ENCODE measurements around the gene HS3ST6.
"Not testable (repeated sequence)": the region's sequence is repeated elsewhere in the genome, so short reads cannot be mapped to it uniquely, and the experiment has no call there.

The HS3ST6 gene

GRCh38 chr16:1946495-1947368, 28.5 kb upstream of the HS3ST6 start:
- DNase-seq: no peak

GRCh38 chr16:1945559-1946391, 27.6 kb upstream of the HS3ST6 start:
- DNase-seq: no peak

DNA sequence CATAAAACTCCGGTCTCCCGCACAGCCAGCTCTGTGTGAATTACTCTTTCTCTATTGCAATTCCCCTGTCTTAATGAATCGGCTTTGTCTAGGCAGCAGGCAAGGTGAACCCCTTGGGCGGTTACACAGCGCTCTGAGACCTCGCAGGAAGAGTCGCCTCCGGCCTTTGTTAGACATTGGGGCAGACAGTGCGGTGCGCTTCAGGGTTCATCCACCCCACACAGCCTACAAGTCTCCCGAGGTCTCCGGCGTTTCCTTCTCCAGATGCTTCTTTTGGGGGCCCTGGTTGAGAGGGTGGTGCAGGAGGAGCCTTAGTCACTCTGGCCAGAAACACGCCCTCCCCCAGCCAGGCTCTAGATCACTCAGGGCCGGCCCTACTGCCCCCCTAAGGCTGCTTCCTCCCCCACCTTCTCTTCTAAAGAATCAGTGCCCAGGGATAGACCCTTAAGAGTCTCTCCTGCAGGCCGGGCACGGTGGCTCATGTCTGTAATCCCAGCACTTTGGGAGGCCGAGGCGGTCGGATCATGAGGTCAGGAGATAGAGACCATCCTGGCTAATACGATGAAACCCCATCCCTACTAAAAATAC, 26.5 kb upstream of the HS3ST6 start:
- no peak for DNase-seq

DNA sequence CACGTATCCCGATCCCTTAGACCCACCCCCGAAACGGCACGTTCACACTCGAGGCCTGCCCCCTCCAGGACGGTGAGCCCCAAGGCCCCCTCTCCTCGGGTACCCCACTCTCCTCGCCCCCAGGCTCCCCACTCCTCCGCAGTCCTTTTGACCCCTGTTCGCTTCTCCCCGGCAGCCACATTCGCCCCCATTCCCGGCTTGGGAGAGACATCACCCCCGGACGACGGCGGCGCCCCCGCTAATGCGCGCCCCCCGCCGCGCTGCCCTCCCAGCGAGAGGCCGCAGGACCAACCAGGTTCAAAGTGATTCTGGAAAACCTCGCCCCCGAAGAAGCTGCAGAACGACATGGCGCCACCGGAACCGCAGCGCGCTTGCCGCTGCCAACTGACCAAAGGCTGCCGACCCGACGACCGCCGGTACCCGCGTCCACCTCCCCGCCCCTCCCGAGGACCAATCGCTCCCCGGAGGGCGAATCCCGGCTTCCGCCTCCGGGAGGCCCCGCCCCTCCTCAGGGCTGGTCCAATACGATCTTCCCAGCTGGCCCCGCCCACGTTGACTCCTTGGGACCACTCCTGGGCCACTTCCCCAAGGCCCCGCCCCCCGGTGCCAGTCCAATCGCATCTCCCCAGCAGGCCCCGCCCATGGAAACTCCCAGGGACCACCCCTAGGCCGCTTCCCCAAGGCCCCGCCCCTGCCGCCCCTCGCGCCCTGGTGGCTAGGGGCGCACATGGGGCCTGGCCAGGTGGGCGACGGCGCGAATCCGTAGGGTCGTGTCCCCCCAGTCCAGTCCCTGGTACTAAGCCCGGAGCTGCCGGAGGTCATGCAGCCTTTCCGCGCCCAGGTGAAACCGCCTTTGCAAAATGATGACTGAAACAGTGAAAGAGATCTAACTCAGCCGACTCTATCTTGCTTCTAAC, 24.9 kb upstream of the HS3ST6 start, which contains the start of gene MSRB1:
MSRB1 (minus strand) TSS at position 390 of the 917 bp plus-strand sequence; CDS start at position 347, 43 bp downstream.
- peak; percentile 93 for DNase-seq

DNA sequence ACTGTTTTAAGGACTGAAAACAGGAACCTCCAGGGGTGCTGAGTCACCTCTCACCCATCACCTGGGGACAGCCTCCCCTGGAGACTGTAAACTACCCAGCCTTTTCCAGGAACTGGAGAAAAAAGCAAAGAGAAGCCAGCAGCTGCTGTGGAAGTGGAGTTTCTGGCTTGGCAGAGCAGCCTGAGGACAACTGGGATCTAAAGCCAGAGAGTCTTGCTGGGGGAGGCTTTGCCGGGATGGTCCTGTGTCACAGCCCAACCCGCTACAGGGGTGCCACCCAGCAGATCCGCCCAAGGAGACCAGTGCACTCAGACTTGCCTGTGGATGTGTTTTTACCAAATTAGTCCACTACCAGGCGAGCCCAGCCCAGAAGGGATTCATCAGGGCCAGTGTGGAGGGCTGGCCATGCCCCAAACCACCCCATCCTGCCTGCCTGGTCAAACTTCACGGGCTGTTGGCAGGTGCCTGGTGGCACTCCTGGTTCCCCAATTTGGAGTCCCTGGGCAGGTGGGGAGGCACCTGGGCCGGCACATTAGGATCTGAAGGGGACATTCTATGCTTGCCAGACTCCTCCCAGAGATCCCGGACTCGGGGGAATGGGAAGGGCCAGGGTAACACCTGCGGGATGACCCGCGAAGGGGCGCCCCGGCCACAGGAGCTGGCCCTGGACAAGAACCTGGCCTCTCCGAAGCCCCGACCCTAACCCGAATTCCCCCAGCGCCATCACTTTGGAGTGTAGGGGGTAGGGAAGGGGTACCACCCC, 24.0 kb upstream of the HS3ST6 start:
- DNase-seq: no peak

- DNase-seq: no peak
These were observed 23.2 kb upstream of the HS3ST6 start for GRCh38 chr16:1941162-1942046.

DNA sequence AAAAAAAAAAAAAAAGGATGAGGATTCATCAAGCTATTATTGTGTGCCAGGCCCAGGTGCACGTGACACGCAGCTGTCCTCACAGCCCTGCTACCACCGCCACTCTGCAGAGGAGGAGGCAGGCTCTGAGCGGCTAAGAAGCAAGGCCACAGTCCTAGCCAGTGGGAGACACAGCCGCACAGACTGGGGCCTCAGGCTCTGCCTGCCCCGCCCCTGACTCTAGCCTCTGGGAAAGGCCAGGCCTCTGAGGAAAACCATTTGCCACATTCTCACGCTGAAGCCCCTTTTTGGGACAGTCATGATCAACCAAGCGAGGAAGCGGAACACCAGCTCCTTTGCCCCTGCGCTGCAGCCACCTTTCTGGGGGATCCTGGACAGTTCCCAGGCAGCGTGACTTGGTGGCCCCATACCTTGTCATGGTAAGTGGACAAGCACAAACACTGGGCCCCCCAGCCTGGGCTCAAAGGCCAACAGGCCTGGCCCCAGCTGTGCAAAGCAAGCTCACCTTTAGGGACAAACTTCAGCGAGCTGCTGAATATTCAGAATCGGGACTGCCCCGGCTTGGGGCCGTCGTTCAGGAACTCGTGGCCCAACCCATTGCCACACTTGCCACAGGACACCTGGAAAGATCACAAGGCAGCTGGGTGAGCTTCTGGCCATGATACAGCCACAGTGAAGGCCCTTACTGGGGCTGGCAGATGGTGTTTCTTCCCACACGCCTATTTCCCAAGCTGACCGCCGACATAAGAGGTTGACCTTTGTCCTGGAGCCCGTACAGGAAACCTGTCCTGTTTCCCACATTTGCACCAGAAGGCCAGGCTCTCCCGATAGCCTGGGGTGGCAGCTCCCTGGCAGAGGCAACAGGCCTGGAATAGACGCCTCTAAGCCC, 22.3 kb upstream of the HS3ST6 start:
- DNase-seq: no peak

DNA sequence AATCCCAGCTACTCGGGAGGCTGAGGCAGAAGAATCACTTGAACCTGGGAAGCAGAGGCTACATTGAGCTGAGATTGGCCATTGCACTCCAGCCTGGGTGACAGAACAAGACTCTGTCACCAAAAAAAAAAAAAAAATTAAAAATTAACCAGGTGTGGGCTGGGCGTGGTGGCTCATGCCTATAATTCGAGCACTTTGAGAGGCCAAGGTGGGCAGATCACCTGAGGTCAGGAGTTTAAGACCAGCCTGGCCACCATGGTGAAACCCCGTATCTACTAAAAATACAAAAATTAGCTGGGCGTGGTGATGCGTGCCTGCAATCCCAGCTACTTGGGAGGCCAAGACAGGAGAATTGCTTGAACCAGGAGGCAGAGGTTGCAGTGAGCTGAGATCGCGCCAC, 21.6 kb upstream of the HS3ST6 start:
- DNase-seq: not testable (repeated sequence)

- DNase-seq: no peak
These were observed 20.7 kb upstream of the HS3ST6 start for GRCh38 chr16:1938910-1939309.

- DNase-seq: no peak
These were observed 20.1 kb upstream of the HS3ST6 start for GRCh38 chr16:1938316-1938715.

- no peak for DNase-seq
These were observed 18.8 kb upstream of the HS3ST6 start for GRCh38 chr16:1936945-1937479.

DNA sequence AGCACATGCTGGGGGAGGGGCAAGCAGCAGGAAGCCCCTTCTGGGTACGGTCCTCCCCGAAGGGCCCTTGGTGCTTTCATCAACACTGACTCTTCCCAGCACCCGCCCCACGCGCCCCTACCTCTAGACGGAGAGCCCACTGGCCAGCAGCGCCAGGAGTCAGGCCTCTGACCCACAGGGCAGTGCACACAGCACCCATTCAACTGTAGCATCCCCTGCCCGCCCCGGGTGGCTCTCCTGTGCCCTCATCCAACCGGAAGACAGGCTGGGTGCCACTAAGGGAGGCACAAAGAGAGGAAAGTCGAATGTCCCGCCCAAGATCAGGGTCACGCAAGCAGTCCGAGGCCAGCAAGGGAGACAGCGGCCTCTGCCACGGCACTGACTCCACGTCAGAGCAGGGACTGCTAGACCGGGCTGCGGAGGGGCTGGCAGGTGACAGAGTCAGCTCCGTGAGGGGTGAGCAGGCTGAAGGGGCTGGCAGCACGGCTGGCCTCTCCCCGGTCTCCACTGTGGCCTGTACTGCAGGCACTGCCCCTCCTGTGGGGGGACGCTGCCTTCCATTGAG, 15.0 kb upstream of the HS3ST6 start:
- no peak for DNase-seq

DNA sequence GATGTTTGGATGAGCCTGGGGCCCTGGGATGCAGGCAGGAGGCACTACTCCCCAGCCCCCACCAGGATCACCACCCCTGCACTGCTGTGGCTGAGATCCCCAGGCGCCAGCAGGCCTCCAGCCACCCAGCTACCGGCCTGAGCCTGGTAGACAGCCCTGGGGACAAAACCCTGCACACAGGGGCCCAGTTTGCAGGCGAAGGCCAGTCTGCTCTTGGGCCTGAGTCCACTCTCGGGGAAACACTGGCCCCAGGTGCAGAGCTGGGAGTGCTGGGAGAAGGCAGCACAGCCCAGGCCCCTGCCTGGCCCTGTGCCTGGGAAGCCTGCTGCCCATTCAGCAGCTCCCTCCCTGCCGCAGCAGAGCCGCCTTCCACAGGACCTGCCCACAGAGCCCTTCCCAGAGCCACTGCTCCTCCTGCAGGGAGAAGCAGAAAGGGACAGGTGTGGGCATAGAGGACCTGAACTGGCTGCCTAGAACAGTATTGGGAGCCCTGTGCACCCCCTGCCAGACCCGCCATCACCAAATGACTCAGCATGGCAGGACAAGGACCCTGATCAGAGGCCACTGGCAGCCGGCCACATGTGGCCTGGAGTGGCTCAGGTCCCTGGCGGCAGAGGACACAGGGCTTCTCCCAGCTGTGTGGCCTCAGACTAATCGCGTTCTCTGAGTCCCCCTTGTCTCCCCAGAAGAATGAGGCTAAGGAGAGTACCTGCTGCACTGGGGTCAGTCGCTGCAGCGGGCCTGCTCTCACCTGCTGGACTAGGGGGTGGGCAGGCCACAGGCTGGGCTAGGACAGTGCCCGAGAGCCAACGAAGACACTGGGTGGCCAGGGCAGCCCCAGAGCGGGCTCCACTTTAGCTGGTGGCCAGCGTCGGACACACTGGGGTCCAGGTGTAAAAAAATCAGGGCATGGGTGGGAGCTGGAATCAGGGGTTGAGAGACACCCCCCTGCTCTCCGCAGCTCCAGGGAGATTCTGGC, 14.1 kb upstream of the HS3ST6 start:
- no peak for DNase-seq

GRCh38 chr16:1930338-1930720, 12.1 kb upstream of the HS3ST6 start:
- no peak for DNase-seq

- peak; percentile 12 for DNase-seq
These were observed 11.5 kb upstream of the HS3ST6 start for GRCh38 chr16:1929578-1930337.

DNA sequence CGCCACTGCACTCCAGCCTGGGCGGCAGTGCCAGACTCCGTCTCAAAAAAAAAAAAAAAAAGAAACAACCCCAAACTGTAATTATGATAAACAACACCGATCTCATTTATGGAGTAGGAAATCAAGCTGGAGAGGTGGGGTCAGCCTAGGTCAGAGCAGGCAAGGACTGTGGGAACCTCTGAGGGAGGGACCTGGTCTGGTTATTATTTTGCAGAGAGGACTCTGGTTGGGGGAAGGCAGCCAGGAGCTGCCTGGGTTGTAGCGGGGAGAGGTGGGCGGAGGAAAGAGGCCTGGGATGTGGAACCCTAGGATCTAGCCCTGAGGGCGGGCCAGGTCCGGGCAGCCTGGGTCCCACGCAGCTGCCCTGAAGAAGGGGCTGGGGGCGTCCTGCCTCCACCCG, 10.9 kb upstream of the HS3ST6 start:
- DNase-seq: no peak

DNA sequence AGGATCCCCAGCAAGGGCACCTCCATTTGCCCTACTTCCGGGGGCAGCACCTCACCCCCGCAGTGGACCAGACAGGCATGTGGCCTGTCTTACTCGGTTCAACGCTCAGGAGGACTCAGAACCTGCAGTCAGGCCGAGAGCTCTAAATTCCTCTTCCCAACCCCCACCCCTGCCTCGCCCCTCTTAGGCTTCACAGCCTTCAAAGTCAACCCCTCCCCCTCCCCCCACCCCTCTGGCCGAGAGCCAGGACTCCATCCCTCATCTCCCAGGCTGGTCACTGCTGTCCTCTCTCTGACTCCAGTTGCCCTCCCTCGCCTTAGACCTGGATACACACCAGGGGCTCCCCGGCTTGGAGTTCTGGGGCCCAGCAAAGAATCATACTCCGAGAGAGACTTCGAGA, 8.1 kb upstream of the HS3ST6 start:
- no peak for DNase-seq

Data from NCI-H748 treated with DMSO at 0.1 percent for 48 hours (cell line).